Trophoblast cell (in vitro differentiated cells and primary cell): Measurements from ENCODE around the gene ERGIC1.

Experiments
- DNase-seq, 2 donors: peaks; one replicate each; pipeline ENCODE4 v3.0.0-alpha.2; 2016
- H2AFZ ChIP-seq: 2 replicates; pipeline ENCODE4 v1.6.1; 2013; ENCODE audit warnings: low read length, moderate library complexity, mild to moderate bottlenecking; ENCODE audit not compliant: insufficient read depth, poor library complexity
- H2AK5ac ChIP-seq: 2 replicates; pipeline ENCODE4 v1.6.1; 2013; ENCODE audit warnings: mild to moderate bottlenecking, low read length
- H2BK120ac ChIP-seq: 2 replicates; pipeline ENCODE4 v1.6.1; 2013; ENCODE audit warnings: low read length, mild to moderate bottlenecking, moderate library complexity; ENCODE audit not compliant: insufficient read depth, poor library complexity
- H2BK12ac ChIP-seq: 2 replicates; pipeline ENCODE4 v1.6.1; 2013; ENCODE audit warnings: mild to moderate bottlenecking, low read length, moderate library complexity
- H2BK5ac ChIP-seq: 2 replicates; pipeline ENCODE4 v1.6.1; 2013; ENCODE audit warnings: low read length, low read depth, moderate library complexity, mild to moderate bottlenecking; ENCODE audit not compliant: poor library complexity
- H3K14ac ChIP-seq: 2 replicates; pipeline ENCODE4 v1.6.1; 2013; ENCODE audit warnings: mild to moderate bottlenecking, low read length
- H3K18ac ChIP-seq: 2 replicates; pipeline ENCODE4 v1.6.1; 2013; ENCODE audit warnings: mild to moderate bottlenecking, low read length
- H3K23ac ChIP-seq: 2 replicates; pipeline ENCODE4 v1.6.1; 2013; ENCODE audit warnings: low read length
- H3K27ac ChIP-seq: 2 replicates; pipeline ENCODE4 v1.5.1; 2013; ENCODE audit warnings: low read depth, mild to moderate bottlenecking, inconsistent platforms, low read length, moderate library complexity
- H3K27me3 ChIP-seq: 2 replicates; pipeline ENCODE4 v1.6.1; 2013; ENCODE audit warnings: inconsistent platforms, mild to moderate bottlenecking, low read length, moderate library complexity; ENCODE audit not compliant: insufficient read depth
- H3K36me3 ChIP-seq, 2 experiments: 1 replicate in 1 of 2; 2 replicates in 1 of 2; pipeline ENCODE4 v1.6.1; 2013; ENCODE audit warnings: low read length in 2 of 2, mild to moderate bottlenecking in 2 of 2, moderate library complexity in 1 of 2; ENCODE audit not compliant: insufficient read depth in 2 of 2, control insufficient read depth in 1 of 2
- H3K4ac ChIP-seq: 2 replicates; pipeline ENCODE4 v1.6.1; 2013; ENCODE audit warnings: low read depth, mild to moderate bottlenecking, low read length, moderate library complexity
- H3K4me1 ChIP-seq, 2 experiments: 1 replicate in 1 of 2; 2 replicates in 1 of 2; pipeline ENCODE4 v1.6.1; 2013; ENCODE audit warnings: low read length in 2 of 2, mild to moderate bottlenecking in 2 of 2, moderate library complexity in 1 of 2; ENCODE audit not compliant: insufficient read depth in 2 of 2, control insufficient read depth in 1 of 2
- H3K4me2 ChIP-seq: 2 replicates; pipeline ENCODE4 v1.6.1; 2013; ENCODE audit warnings: inconsistent platforms, mild to moderate bottlenecking, low read length, moderate library complexity
- H3K4me3 ChIP-seq: 2 replicates; pipeline ENCODE4 v1.5.1; 2013; ENCODE audit warnings: mild to moderate bottlenecking, low read depth, low read length, inconsistent platforms
- H3K79me1 ChIP-seq: one replicate; pipeline ENCODE4 v1.6.1; 2013; ENCODE audit warnings: low read length
- H3K79me2 ChIP-seq: 2 replicates; pipeline ENCODE4 v1.6.1; 2013; ENCODE audit warnings: low read length, mild to moderate bottlenecking; ENCODE audit not compliant: control insufficient read depth, insufficient read depth, poor library complexity
- H3K9ac ChIP-seq: 2 replicates; pipeline ENCODE4 v1.6.1; 2013; ENCODE audit warnings: mild to moderate bottlenecking, low read length
- H3K9me3 ChIP-seq: 2 replicates; pipeline ENCODE4 v1.6.1; 2013; ENCODE audit warnings: low read depth, mild to moderate bottlenecking, control low read depth, inconsistent platforms, low read length; ENCODE audit not compliant: insufficient read depth
- H4K12ac ChIP-seq: 2 replicates; pipeline ENCODE4 v1.6.1; 2013; ENCODE audit warnings: low read depth, mild to moderate bottlenecking, low read length, moderate library complexity
- H4K8ac ChIP-seq: 2 replicates; pipeline ENCODE4 v1.6.1; 2013; ENCODE audit warnings: low read depth, mild to moderate bottlenecking, low read length, moderate library complexity
- H4K91ac ChIP-seq: one replicate; pipeline ENCODE4 v1.6.1; 2013; ENCODE audit warnings: low read depth, mild to moderate bottlenecking, low read length, moderate library complexity
- WGBS: extraction: QIAGEN DNeasy Blood & Tissue Kit; methylation state at CpG from one replicate; pipeline ENCODE4 v1.1.7; 2013; ENCODE audit warnings: missing lambda C conversion rate; ENCODE audit not compliant: insufficient read length, insufficient coverage; ENCODE audit errors: extremely low coverage; 5-methylcytosine and 5-hydroxymethylcytosine counted together

Gene ERGIC1

GRCh38 chr5:172852490-172853354 lies 18.7 kb downstream of the ERGIC1 start:
- peak; percentile 78 to 81 for DNase-seq
- Histone ChIP-seq H2BK12ac (no peak overlapping the region), H3K4me1 (no peaks in the 10 kb centered on the region), H3K14ac (no peak overlapping the region), H2AFZ (no peak overlapping the region), H4K12ac (no peak overlapping the region), H2BK120ac (no peak overlapping the region), H4K91ac (no peak overlapping the region), H3K27me3 (no peaks in the 10 kb centered on the region), H4K8ac (no peak overlapping the region), H3K4ac (no peak overlapping the region), H3K4me3 (no peak overlapping the region), H3K36me3 (peaks cover 0 to 7% of the 10 kb centered on the region in 2 experiments), H3K9ac (no peak overlapping the region), H3K4me2 (no peak overlapping the region), H3K23ac (no peak overlapping the region), H3K9me3 (no peaks in the 10 kb centered on the region), H3K27ac (no peak overlapping the region), H3K18ac (no peak overlapping the region), H2BK5ac (no peak overlapping the region), H3K79me1 (no peaks in the 10 kb centered on the region), H3K79me2 (no peaks in the 10 kb centered on the region), H2AK5ac (no peak overlapping the region)
- WGBS, result no CpG with 5 or more reads among the region's 18 CpGs

DNA sequence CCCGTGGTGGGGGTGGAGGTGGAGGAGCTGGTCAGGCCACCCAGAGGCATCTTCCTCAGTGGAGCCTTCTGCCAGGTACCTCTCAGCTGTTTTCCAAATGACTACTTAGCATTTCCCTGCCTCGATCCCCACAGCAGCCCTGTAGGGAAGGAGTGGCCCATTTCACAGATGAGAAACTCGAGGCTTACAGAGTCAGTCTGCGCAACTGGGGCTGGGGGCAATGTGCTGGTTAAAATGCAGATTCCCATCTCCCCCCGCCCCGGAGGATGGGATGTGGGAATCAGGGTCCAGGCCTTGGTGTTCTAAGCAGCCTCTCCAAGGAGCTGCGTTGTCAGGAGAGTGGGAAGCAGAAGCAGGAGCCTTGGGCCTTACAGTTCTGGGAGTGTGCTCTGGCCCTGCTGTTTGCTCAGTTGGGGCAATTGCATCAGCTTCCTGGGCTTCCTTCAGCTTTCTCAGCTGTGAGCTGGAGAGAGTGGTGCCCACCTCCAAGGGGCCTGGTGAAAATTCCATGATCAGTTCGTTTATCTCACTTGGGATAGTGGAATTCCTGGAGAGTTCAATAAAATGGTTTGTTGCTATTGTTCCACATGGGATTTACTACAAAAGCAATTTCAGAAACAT lies 19.4 kb downstream of the ERGIC1 start:
- H3K4me3 ChIP-seq, result no peak overlapping the region
- H4K8ac ChIP-seq, result no peak overlapping the region

DNA sequence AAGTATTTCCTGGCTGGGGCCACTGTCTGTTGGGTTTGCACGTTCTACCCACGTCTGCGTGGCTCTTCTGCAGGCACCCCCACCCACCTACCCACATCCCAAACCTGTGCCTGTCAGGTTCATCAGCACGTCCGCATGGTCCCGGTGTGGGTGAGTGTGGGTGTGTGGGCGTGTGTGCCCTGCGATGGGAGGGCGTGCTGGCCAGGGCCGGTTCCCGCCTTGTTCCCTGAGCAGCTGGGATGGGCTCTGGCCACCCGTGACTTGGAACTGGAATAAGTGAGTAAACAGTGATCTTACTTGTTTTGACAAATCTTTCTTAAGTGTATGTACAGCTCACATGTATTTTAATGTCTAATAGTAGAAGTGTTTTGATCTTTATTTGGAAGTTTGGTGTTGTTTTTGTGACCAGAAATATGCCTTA lies 20.4 kb downstream of the ERGIC1 start:
- H4K8ac ChIP-seq, result no peak overlapping the region
- no peak overlapping the region for H2BK5ac ChIP-seq
- H3K4me2 ChIP-seq, result no peak overlapping the region
- peaks cover 2% of the 10 kb centered on the region for H3K79me1 ChIP-seq
- peaks cover 0 to 7% of the 10 kb centered on the region in 2 experiments for H3K36me3 ChIP-seq
- H3K4ac ChIP-seq, result no peak overlapping the region
- H4K12ac ChIP-seq, result no peak overlapping the region
- WGBS, result no CpG with 5 or more reads among the region's 12 CpGs
- no peak overlapping the region for H4K91ac ChIP-seq
- no peak overlapping the region for H2AFZ ChIP-seq
- H3K79me2 ChIP-seq, result no peaks in the 10 kb centered on the region
- H3K4me3 ChIP-seq, result no peak overlapping the region
- H2AK5ac ChIP-seq, result no peak overlapping the region
- H3K27me3 ChIP-seq, result no peaks in the 10 kb centered on the region
- no peak for DNase-seq
- no peak overlapping the region for H3K27ac ChIP-seq
- H3K18ac ChIP-seq, result no peak overlapping the region
- peaks cover 6 to 8% of the 10 kb centered on the region in 2 experiments for H3K4me1 ChIP-seq
- H2BK120ac ChIP-seq, result no peak overlapping the region
- no peaks in the 10 kb centered on the region for H3K9me3 ChIP-seq
- no peak overlapping the region for H3K23ac ChIP-seq
- H3K9ac ChIP-seq, result no peak overlapping the region
- no peak overlapping the region for H3K14ac ChIP-seq
- H2BK12ac ChIP-seq, result no peak overlapping the region

More for the DNA sequence above, 19.4 kb downstream of the ERGIC1 start:
- Histone ChIP-seq H2BK12ac (no peak overlapping the region), H4K91ac (no peak overlapping the region), H3K23ac (no peak overlapping the region), H3K18ac (no peak overlapping the region), H3K14ac (no peak overlapping the region), H3K27me3 (no peaks in the 10 kb centered on the region), H2AK5ac (no peak overlapping the region), H3K27ac (no peak overlapping the region), H4K12ac (no peak overlapping the region), H3K4ac (no peak overlapping the region), H3K79me2 (no peaks in the 10 kb centered on the region), H2AFZ (no peak overlapping the region), H3K9me3 (no peaks in the 10 kb centered on the region), H2BK120ac (no peak overlapping the region), H2BK5ac (no peak overlapping the region), H3K36me3 (peaks cover 0 to 7% of the 10 kb centered on the region in 2 experiments), H3K9ac (no peak overlapping the region), H3K4me2 (no peak overlapping the region), H3K79me1 (no peaks in the 10 kb centered on the region), H3K4me1 (peaks cover 0 to under 1% of the 10 kb centered on the region in 2 experiments)
- WGBS, result no CpG with 5 or more reads among the region's 8 CpGs
- no peak for DNase-seq

DNA sequence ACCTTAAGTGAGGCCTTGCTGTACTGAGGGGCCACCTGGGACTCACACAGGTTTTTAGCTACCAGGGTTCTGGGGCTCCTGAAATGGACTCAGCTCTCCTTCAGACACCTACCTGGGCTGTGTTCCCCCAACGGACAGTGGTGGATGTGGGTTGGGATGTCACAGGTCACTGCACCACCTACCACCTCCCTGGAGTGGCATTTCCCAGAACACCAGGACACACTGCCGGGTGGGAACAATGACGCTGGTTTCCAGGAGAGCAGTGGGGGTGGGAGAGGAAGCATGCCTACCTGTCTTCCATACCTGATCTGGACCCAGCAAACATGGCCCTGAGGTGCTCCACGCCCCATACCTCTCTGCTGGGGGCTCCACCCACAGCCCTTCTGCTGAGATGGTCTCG lies 20.9 kb downstream of the ERGIC1 start:
- H2BK120ac ChIP-seq, result no peak overlapping the region
- H3K23ac ChIP-seq, result no peak overlapping the region
- no peak overlapping the region for H2BK5ac ChIP-seq
- H3K4me3 ChIP-seq, result no peak overlapping the region
- H3K4ac ChIP-seq, result no peak overlapping the region
- H3K9ac ChIP-seq, result no peak overlapping the region
- H4K12ac ChIP-seq, result no peak overlapping the region
- no peak overlapping the region for H4K91ac ChIP-seq
- H3K79me1 ChIP-seq, result peaks cover 2% of the 10 kb centered on the region
- no peak overlapping the region for H3K14ac ChIP-seq
- H2AK5ac ChIP-seq, result no peak overlapping the region
- H3K18ac ChIP-seq, result no peak overlapping the region
- H2AFZ ChIP-seq, result no peak overlapping the region
- DNase-seq, result no peak
- H3K9me3 ChIP-seq, result no peaks in the 10 kb centered on the region
- no CpG with 5 or more reads among the region's 5 CpGs for WGBS
- H4K8ac ChIP-seq, result no peak overlapping the region
- H3K4me2 ChIP-seq, result no peak overlapping the region
- no peak overlapping the region for H3K27ac ChIP-seq
- H3K27me3 ChIP-seq, result no peaks in the 10 kb centered on the region
- no peaks in the 10 kb centered on the region for H3K79me2 ChIP-seq
- H2BK12ac ChIP-seq, result no peak overlapping the region
- H3K4me1 ChIP-seq, result peaks cover 6 to 8% of the 10 kb centered on the region in 2 experiments
- peaks cover 0 to 7% of the 10 kb centered on the region in 2 experiments for H3K36me3 ChIP-seq
